Measurements from ENCODE around the gene SNCAIP. TPM values are rescaled to one million over a fixed set of nuclear protein-coding genes. Genes with fewer than 3 reads are reported as not detected.

The SNCAIP gene
- total and polyA plus RNA-seq, 2 of the 4 experiments (the other 2 are of a cell fraction): 15.3 to 19.0 TPM

- H3K9ac ChIP-seq (ENCODE audit: low read depth, low read length): no peak overlapping the region
- no peak overlapping the region for H2BK5ac ChIP-seq (ENCODE audit: low read depth, low read length, poor library complexity, severe bottlenecking)
- ChIA-PET CTCF (no interaction called here), POLR2A (ENCODE audit: unreplicated experiment) (no interaction called here)
- H3K4me1 ChIP-seq (ENCODE audit: control insufficient read depth, insufficient read depth, low read length): peaks cover 5% of the 10 kb centered on the region; the same call in 1 of the 2 replicates
- no peak overlapping the region for H2AFZ ChIP-seq (replicated peaks; ENCODE audit: low read length, poor library complexity)
- no CpG with 5 or more reads among the region's 2 CpGs for WGBS, 2 experiments (ENCODE audit: extremely low coverage in 2 of 2, insufficient read length in 1 of 2)
- intact Hi-C loops (cut with micrococcal nuclease): no loop called here
- no peak overlapping the region for H3K56ac ChIP-seq (ENCODE audit: extremely low read depth, insufficient read depth, low read length)
- no peak for TF ChIP-seq ELK1 (IDR thresholded peaks at IDR 0.05; ENCODE audit: borderline replicate concordance, low read depth, low read length)
- TF ChIP-seq MXI1 (IDR thresholded peaks at IDR 0.05; ENCODE audit: borderline replicate concordance, low read depth, low read length): no peak
- TF ChIP-seq CEBPB (IDR thresholded peaks at IDR 0.05; ENCODE audit: low read depth, low read length): no peak
- TF ChIP-seq, protein P1, sequence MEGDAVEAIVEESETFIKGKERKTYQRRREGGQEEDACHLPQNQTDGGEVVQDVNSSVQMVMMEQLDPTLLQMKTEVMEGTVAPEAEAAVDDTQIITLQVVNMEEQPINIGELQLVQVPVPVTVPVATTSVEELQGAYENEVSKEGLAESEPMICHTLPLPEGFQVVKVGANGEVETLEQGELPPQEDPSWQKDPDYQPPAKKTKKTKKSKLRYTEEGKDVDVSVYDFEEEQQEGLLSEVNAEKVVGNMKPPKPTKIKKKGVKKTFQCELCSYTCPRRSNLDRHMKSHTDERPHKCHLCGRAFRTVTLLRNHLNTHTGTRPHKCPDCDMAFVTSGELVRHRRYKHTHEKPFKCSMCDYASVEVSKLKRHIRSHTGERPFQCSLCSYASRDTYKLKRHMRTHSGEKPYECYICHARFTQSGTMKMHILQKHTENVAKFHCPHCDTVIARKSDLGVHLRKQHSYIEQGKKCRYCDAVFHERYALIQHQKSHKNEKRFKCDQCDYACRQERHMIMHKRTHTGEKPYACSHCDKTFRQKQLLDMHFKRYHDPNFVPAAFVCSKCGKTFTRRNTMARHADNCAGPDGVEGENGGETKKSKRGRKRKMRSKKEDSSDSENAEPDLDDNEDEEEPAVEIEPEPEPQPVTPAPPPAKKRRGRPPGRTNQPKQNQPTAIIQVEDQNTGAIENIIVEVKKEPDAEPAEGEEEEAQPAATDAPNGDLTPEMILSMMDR (conservative IDR thresholded peaks at IDR 0.05; ENCODE audit: low read depth, low read length): no peak
- TF ChIP-seq NFE2L2 (IDR thresholded peaks at IDR 0.05; ENCODE audit: low read depth, low read length): no peak
- no peak for TF ChIP-seq RAD21 (IDR thresholded peaks at IDR 0.05; ENCODE audit: low read length)
- no peak for TF ChIP-seq SMC3 (IDR thresholded peaks at IDR 0.05; ENCODE audit: low read depth, low read length)
- TF ChIP-seq USF2 (IDR thresholded peaks at IDR 0.05; ENCODE audit: low read depth, low read length): no peak
- no peak for TF ChIP-seq FOS (IDR thresholded peaks at IDR 0.05; ENCODE audit: low read depth, low read length)
- no peak for TF ChIP-seq MAFK (IDR thresholded peaks at IDR 0.05; ENCODE audit: low read depth, low read length)
- no peak for TF ChIP-seq POLR2A (IDR thresholded peaks at IDR 0.05; ENCODE audit: low read depth, low read length)
- TF ChIP-seq BHLHE40 (IDR thresholded peaks at IDR 0.05; ENCODE audit: low read depth, low read length): no peak
- no peak for TF ChIP-seq RFX5 (IDR thresholded peaks at IDR 0.05; ENCODE audit: low read depth, low read length)
- no peak for TF ChIP-seq RCOR1 (IDR thresholded peaks at IDR 0.05; ENCODE audit: insufficient replicate concordance, low read length)
- no peak for TF ChIP-seq MAZ (IDR thresholded peaks at IDR 0.05; ENCODE audit: borderline replicate concordance, low read depth, low read length)
- no peak for TF ChIP-seq CHD1 (IDR thresholded peaks at IDR 0.05; ENCODE audit: low read depth, low read length)
- dilution Hi-C loops (cut with HindIII; ENCODE audit: low sequenced_read_pairs, unreplicated experiment): no loop called here
- H4K91ac ChIP-seq (ENCODE audit: insufficient read depth, low read depth, low read length): no peak overlapping the region
- no peak overlapping the region for H3K4ac ChIP-seq (ENCODE audit: low read depth, low read length)
- no peak overlapping the region for H3K23ac ChIP-seq (ENCODE audit: low read depth, low read length)
- no peaks in the 10 kb centered on the region for H4K20me1 ChIP-seq (ENCODE audit: insufficient read depth, low read length)
- in situ Hi-C loops (cut with MboI; ENCODE audit: low sequenced_read_pairs): no loop called here
- H3K4me2 ChIP-seq (ENCODE audit: low read depth, low read length): no peak overlapping the region
- ATAC-seq (ENCODE audit: low read depth): no peak
- no peak overlapping the region for H2BK15ac ChIP-seq (ENCODE audit: low read depth, low read length)
- no peak overlapping the region for H3K18ac ChIP-seq (ENCODE audit: low read depth, low read length)
- H3K14ac ChIP-seq (replicated peaks; ENCODE audit: low read depth, low read length): no peak overlapping the region
- DNase-seq: peak; percentile 12
- no peak overlapping the region for H2AK5ac ChIP-seq (ENCODE audit: low read depth, low read length)
- no peak overlapping the region for H4K8ac ChIP-seq (ENCODE audit: low read depth in 2 of 2, low read length in 2 of 2)
- no peak overlapping the region for H2BK20ac ChIP-seq (ENCODE audit: low read depth, low read length)
- H2AK9ac ChIP-seq (replicated peaks; ENCODE audit: low read depth, low read length, poor library complexity): no peak overlapping the region
- BruUV-seq (replicated peaks): no TSS peak
- H3K27ac ChIP-seq (ENCODE audit: insufficient read depth, low read length): no peak overlapping the region
- H3K9me1 ChIP-seq (ENCODE audit: insufficient read depth, low read length): no peaks in the 10 kb centered on the region
- no peak overlapping the region for H4K5ac ChIP-seq (ENCODE audit: low read depth, low read length)
- H2BK120ac ChIP-seq (ENCODE audit: low read depth, low read length): no peak overlapping the region
- no peaks in the 10 kb centered on the region for H3K36me3 ChIP-seq (ENCODE audit: control insufficient read depth, insufficient read depth, low read length)
- H3K27me3 ChIP-seq (ENCODE audit: control insufficient read depth, insufficient read depth, low read length): no peaks in the 10 kb centered on the region
- H3K9me3 ChIP-seq (ENCODE audit: control insufficient read depth, insufficient read depth, low read length): no peaks in the 10 kb centered on the region
- H3K79me1 ChIP-seq (ENCODE audit: low read depth in 1 of 2, low read length in 2 of 2): peaks cover 0 to 5% of the 10 kb centered on the region in 2 experiments; a peak in 1 of 4 replicates
- H3K4me3 ChIP-seq (ENCODE audit: insufficient read depth, low read depth, low read length): no peak overlapping the region
Observed at GRCh38 chr5:122375801-122376200, 63.8 kb downstream of the SNCAIP start.

All from IMR-90 (cell line).